Measurements from ENCODE around the gene SLC44A4.
A peak's percentile ranks its signal among the peaks of the same experiment; 100 is the strongest.

Gene SLC44A4

GRCh38 chr6:31901415-31901952 is 22.7 kb upstream of the SLC44A4 start:
- peak; percentile 71 for DNase-seq (ENCODE audit: low spot score)

- DNase-seq (ENCODE audit: low spot score), result no peak
These were observed 22.2 kb upstream of the SLC44A4 start for GRCh38 chr6:31900917-31901414.

DNA sequence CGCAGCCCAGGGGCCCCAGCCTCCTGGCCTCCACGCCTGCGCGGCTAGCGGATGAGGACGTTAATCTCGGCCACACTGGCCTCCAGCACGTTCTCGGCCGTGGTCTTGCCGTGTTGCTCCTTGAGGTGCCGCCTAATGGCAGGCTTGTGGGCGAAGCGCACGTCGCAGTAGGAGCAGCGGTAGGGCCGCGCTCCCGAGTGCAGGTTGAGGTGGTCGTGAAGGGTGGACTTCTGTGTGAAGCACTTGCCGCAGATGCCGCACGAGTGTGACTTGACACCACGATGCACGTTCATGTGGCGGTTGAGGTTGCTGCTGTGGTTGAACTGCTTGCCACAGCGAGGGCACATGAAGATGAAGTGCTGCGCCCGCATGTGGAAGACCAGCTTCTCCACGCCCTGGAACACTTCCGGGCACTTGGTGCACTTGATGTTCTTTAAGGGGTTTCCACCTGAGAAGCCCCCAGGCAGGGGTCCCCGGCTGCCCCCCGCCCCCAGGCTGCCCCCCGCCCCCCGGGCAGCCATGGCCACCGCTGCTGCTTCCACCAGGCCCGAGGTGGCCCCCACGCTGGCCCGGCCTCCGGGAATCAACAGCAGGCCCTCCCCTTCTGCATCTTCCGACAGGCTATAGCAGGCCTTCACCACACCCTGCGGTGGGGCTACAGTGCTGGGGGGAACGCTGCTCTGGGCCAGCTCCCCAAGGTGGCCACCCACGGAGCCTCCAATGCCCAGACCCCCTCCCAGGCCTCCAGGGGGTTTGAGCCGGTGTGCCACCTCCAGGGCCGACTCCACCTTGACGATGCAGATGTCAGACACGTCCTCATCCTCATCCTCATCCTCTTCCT is 21.3 kb upstream of the SLC44A4 start:
- DNase-seq (ENCODE audit: low spot score), result no peak

DNA sequence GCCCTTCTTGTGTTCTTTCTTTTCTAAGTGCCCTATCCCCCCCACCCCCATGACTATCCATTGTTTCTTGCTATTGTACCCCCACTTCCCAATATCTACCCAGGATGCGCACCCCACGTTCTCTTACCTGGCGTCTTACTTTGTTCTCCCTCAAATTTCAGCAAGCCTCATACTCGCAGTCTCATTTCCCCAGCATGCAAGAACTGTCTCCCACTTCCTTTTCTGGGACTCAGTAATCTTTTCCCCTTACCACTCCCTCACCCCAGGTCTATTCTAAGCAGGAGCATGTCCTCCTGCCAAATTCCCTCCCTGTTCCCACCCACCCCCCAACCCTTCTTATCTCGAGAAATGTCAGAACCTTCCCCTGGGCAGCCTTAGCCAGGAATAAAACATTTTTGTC is 20.4 kb upstream of the SLC44A4 start:
- DNase-seq (ENCODE audit: low spot score), result no peak

DNA sequence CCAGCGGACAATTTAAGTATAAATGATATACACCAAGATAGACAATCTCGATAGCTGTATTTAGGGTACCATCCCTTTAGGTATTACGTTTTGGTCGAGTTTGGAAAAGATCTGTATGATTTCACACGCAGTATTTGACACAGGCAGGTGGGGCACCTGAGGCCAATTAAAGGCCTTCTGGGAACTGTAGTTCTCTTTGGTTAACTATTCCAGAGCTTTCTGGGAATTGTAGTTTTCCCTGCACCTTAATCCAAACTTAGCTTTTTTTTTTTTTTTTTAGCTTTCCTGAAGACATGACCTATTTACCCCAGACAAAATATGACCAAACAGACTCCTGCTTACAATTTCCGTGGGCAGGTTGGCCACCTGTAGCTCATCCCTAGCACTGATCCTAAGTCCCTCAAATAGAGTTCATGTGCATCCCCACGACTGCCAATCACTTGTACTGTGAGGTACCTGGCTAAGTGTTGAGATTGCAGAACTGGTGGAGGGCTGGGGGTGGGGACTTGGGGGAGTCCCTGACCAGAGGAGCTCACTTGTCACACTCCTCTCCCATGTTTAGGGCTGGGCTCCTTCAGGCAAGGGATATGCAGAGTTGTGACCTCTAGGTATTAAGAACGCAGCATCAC is 19.7 kb upstream of the SLC44A4 start:
- DNase-seq (ENCODE audit: low spot score), result peak; percentile 36

DNA sequence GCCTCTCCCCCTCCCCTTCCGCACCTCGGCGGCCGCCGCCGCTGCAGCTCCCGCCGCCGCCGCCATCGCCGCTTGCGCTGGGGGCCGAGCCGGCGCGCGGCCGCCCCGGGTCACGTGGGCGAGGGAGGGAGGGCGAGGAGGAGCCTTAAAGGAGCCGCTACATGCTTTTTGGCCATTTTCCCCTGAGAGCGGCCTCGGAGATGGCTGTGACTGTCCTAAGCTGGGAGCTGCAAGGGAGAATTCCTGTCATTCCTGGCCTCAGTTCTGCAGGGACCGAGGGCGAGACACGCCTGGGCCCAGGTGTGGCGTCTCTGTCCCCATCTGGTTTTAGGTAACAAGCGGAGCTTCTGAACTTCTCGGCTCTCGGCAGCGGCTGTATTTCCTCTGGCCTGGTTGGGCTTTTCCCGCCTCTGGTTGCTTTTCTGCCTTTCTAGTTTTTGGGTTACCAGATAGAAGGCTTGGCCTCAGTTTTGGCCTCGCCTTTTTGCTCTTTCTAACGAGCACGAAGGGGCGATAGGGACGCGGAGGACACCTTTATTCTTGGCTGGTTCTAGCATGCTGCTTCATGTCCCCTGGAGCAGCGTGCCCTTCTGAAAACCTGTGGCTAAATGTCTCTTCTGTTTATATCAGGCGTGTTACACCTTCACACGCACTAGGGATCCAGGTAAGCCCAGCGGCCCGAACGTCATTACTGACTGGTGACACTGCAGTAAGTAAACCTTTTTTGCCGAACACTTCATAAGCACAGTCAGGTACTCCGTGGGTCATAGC is 19.0 kb upstream of the SLC44A4 start, which contains the start of gene EHMT2:
EHMT2 (minus strand) TSS at position 87 of the 771 bp plus-strand sequence; CDS start at position 66, 21 bp downstream.
- DNase-seq (ENCODE audit: low spot score), result peak; percentile 85

- DNase-seq (ENCODE audit: low spot score), result no peak
These were observed 18.2 kb upstream of the SLC44A4 start for GRCh38 chr6:31896856-31897611.

GRCh38 chr6:31896493-31896855 is 17.7 kb upstream of the SLC44A4 start:
- no peak for DNase-seq (ENCODE audit: low spot score)

GRCh38 chr6:31892821-31893220 is 14.0 kb upstream of the SLC44A4 start:
- DNase-seq (ENCODE audit: low spot score), result no peak

DNA sequence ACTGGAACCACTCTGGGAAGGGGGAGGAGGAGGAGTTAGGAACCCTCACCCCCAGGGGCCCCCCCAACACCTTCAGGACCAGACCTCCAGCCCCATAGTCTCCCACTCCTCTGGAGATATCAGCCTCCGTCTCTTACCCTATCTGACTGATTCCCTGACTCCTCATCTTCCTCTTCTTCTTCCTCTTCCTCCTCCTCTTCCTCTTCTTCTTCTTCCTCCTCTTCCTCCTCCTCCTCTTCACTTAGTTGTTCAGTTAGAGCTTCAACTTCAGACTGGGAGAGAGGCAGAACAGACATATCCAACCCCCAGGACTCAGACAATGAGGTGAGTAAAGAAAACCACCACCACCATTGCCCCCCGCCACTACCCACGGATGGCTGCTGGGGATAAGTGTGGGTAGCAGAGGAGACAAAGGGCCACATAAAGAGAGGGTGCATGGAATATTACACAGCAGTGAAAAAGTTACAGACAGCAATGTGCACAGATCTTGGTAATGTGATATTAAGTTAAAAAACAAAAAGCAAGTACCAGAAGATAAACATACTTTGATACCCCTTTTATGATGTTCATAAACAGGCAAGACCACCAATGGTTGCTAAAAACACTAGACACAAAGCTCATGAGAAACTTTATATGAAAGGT is 10.7 kb upstream of the SLC44A4 start:
- no peak for DNase-seq (ENCODE audit: low spot score)

DNA sequence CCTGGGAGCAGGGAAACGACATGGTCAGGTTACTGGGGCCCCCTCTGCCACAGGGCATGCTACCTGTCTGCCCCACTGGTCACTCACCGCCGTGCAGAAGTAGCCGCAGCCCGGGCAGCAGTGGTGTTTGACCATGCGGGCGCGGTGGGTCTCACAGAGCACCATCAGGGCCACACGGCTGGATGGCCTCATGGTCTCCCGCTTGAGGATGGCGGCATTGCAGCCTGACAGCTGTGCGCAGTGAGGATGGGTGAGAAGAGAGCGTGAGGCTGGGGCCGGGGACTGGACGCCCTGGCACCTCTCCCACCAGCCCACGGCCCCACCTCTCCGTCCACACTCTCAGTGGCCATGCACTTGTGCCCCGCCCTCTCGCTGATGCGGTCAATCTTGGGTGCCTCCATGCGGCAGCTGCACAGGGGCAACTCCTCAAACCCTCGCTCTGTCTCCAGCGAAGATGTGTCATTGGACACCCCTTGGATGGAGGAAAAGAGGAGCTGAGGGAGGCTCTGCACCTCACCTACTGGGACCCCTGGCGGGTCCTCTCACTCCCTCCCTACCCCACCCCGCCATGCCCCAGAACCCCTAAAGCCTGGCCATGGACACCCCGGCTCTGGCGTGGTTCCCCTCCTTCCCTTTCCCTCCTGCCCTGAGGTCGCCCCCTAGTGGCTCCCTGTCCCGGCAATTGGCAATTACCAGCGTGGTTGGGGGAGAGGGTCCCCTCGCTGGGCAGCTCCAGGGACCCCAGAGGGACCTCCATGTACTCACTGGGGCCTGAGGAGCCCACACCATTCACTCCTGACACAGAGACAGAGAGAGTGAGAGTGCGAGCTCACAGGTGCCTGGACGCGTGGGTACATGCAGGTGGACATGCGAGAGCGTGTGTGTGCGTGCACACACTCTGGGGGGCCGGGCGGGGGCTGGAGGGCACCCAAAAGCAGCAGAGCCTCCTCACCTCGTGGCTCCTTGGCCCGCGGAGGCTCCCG is 9.8 kb upstream of the SLC44A4 start:
- peak; percentile 46 for DNase-seq (ENCODE audit: low spot score)

- no peak for DNase-seq (ENCODE audit: low spot score)
These were observed 8.6 kb upstream of the SLC44A4 start for GRCh38 chr6:31887173-31888007.

DNA sequence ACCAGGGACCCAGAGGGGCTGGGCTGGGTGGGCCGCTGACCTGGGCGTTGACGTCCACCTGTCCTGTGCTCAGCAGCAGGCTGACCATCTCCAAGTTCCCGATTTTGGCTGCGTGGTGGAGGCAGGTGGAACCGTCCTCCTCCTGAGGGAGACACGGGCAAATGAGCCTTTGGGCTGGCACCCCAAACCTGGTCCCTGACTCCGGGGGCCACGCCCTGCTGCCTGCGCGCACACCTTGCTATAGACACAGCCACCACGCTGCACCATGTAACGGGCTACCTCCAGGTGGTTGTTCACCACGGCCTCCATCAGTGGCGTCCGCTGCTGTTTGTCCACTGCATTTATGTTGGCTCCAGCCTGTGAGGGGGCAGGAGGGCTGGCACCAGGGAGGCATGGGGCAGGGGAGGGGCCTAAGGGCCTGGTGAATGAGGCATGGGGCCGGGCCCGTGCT is 7.8 kb upstream of the SLC44A4 start:
- DNase-seq (ENCODE audit: low spot score), result no peak

DNA sequence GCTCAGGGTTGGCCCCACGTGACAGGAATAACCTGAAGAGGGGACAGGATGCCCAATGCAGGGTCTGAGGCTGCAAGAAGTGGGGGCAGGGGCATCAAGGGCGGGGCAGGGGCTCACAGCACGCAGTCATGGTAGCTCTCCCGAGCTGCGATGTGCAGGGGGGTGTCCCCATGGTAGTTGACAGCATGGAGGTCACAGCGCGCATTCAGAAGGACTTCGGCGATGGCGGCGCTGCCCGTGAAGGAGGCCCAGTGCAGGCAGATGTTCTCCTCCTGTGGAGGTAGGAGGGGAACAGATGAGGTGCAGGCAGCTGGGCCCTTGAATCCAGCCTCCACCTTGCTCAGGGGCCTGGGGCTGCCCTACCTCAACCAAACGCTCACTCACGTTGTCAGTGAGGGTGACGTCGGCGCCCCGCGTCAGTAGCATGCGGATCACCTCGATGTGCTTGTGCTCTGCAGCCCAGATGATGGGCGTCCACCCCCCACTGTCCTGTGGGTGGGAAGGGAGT is 5.8 kb upstream of the SLC44A4 start:
- DNase-seq (ENCODE audit: low spot score), result no peak

- no peak for DNase-seq (ENCODE audit: low spot score)
These were observed 4.9 kb upstream of the SLC44A4 start for GRCh38 chr6:31883676-31884075.

DNA sequence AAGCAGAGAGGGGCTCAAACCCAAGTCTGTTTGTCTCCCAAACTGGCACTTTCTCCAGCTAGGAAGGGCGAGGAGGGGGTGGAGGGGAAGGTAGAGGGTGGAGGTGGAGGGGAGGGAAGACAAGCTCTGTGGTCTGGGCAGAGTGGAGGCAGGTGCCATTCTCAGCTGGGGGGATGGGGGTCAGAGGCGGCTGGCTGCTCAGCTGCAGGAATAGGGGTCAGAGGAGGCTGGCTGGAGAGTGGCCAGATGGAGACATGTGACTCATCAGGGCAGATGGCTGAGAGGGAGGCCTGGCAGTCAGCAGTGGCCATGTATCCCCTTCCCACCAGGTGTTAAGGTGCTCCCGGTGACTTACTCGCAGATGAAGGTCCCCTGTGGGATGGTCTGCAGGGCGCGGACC is 3.5 kb upstream of the SLC44A4 start:
- no peak for DNase-seq (ENCODE audit: low spot score)

- no peak for DNase-seq (ENCODE audit: low spot score)
These were observed 2.5 kb upstream of the SLC44A4 start for GRCh38 chr6:31881136-31881859.

DNA sequence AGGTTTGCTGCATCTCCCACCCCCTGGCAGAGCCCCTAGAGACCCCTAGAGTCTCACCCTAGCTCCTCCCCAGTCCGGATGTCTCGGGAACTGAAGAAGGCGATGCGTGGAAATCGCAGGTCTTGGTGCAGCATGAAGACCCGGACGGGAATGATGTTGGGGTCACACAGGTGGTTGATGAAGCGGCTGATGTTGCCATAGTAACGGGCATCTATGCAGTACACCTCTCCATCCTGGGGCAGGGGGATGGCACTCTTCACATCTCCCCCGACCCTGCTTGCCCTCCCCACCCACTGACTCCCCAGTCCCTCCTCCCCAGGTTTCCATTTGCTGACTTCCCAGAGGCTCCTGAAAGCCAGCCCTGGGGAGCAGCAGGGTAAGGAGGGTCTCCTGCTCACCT is 1.8 kb upstream of the SLC44A4 start:
- no peak for DNase-seq (ENCODE audit: low spot score)

Measured in germinal center (tissue), 1 donor.